H9 (cell line): ENCODE results near the gene SP100. TPM values are rescaled to one million over a fixed set of nuclear protein-coding genes. Genes with fewer than 3 reads are reported as not detected.

Experiments
- DNase-seq: peaks from one replicate; pipeline ENCODE4 v3.0.0-alpha.2; 2017
- H2AFZ ChIP-seq: one replicate; pipeline ENCODE4 v1.6.1; 2013; ENCODE audit warnings: mild to moderate bottlenecking, low read length, control low read depth, moderate library complexity
- H2AK5ac ChIP-seq: 2 replicates; pipeline ENCODE4 v1.6.1; 2013; ENCODE audit warnings: low read length, control low read depth, mixed read lengths; ENCODE audit not compliant: insufficient read length
- H2BK120ac ChIP-seq: one replicate; pipeline ENCODE4 v1.6.1; 2013; ENCODE audit warnings: low read depth, mild to moderate bottlenecking, low read length, control low read depth, inconsistent platforms; ENCODE audit not compliant: poor library complexity, severe bottlenecking
- H2BK12ac ChIP-seq: 2 replicates; pipeline ENCODE4 v1.6.1; 2013; ENCODE audit warnings: low read length, control low read depth, mixed read lengths, low read depth; ENCODE audit not compliant: insufficient read length
- H2BK15ac ChIP-seq: 2 replicates; pipeline ENCODE4 v1.6.1; 2013; ENCODE audit warnings: low read depth, low read length, control low read depth
- H2BK20ac ChIP-seq: one replicate; pipeline ENCODE4 v1.6.1; 2013; ENCODE audit warnings: low read depth, mild to moderate bottlenecking, low read length, control low read depth, inconsistent platforms; ENCODE audit not compliant: poor library complexity, severe bottlenecking
- H2BK5ac ChIP-seq: 2 replicates; pipeline ENCODE4 v1.6.1; 2013; ENCODE audit warnings: low read length, control low read depth, mixed read lengths; ENCODE audit not compliant: insufficient read length
- H3K14ac ChIP-seq: 2 replicates; pipeline ENCODE4 v1.6.1; 2013; ENCODE audit warnings: low read length, control low read depth; ENCODE audit not compliant: insufficient read depth
- H3K18ac ChIP-seq: 2 replicates; pipeline ENCODE4 v1.6.1; 2013; ENCODE audit warnings: low read depth, mild to moderate bottlenecking, mixed read lengths, low read length, control low read depth; ENCODE audit not compliant: insufficient read length
- H3K23ac ChIP-seq: 2 replicates; pipeline ENCODE4 v1.6.1; 2013; ENCODE audit warnings: low read length, control low read depth, mixed read lengths, low read depth; ENCODE audit not compliant: insufficient read length
- H3K23me2 ChIP-seq: 2 replicates; pipeline ENCODE4 v1.6.1; 2013; ENCODE audit warnings: low read depth, mild to moderate bottlenecking, mixed read lengths, low read length, control low read depth; ENCODE audit not compliant: insufficient read length, poor library complexity, severe bottlenecking
- H3K27ac ChIP-seq: 2 replicates; pipeline ENCODE4 v1.5.1; 2013; ENCODE audit warnings: low read length, control low read depth, mixed read lengths, low read depth; ENCODE audit not compliant: insufficient read length
- H3K27me3 ChIP-seq: 2 replicates; pipeline ENCODE4 v1.6.1; 2013; ENCODE audit warnings: low read length, control low read depth, inconsistent platforms; ENCODE audit not compliant: insufficient read depth
- H3K4ac ChIP-seq: 2 replicates; pipeline ENCODE4 v1.6.1; 2013; ENCODE audit warnings: low read depth, mild to moderate bottlenecking, control low read depth, inconsistent platforms, low read length, moderate library complexity
- H3K4me1 ChIP-seq: 2 replicates; pipeline ENCODE4 v1.6.1; 2013; ENCODE audit warnings: low read length, control low read depth, inconsistent platforms; ENCODE audit not compliant: insufficient read depth
- H3K4me2 ChIP-seq: 2 replicates; pipeline ENCODE4 v1.6.1; 2013; ENCODE audit warnings: low read length, control low read depth, mixed read lengths; ENCODE audit not compliant: insufficient read length, insufficient read depth
- H3K56ac ChIP-seq: 2 replicates; pipeline ENCODE4 v1.6.1; 2013; ENCODE audit warnings: low read depth, mild to moderate bottlenecking, mixed read lengths, low read length, control low read depth; ENCODE audit not compliant: insufficient read length
- H3K79me1 ChIP-seq: 2 replicates; pipeline ENCODE4 v1.6.1; 2013; ENCODE audit warnings: low read depth, mild to moderate bottlenecking, moderate library complexity, low read length, control low read depth, inconsistent platforms; ENCODE audit not compliant: insufficient read depth, poor library complexity, severe bottlenecking
- H3K79me2 ChIP-seq: 2 replicates; pipeline ENCODE4 v1.6.1; 2013; ENCODE audit warnings: low read length, control low read depth, inconsistent platforms; ENCODE audit not compliant: insufficient read depth
- H3K9ac ChIP-seq: 2 replicates; pipeline ENCODE4 v1.6.1; 2013; ENCODE audit warnings: low read length, control low read depth, mixed read lengths; ENCODE audit not compliant: insufficient read length; ENCODE audit errors: extremely low read depth
- H3K9me3 ChIP-seq: one replicate; pipeline ENCODE4 v1.6.1; 2013; ENCODE audit warnings: low read depth, low read length, inconsistent platforms; ENCODE audit not compliant: control insufficient read depth
- H3T11ph ChIP-seq: one replicate; pipeline ENCODE4 v1.6.1; 2013; ENCODE audit warnings: mild to moderate bottlenecking, low read length, control low read depth, inconsistent platforms
- H4K20me1 ChIP-seq: one replicate; pipeline ENCODE4 v1.6.1; 2013; ENCODE audit not compliant: control insufficient read depth, insufficient read length, insufficient read depth
- H4K5ac ChIP-seq: 2 replicates; pipeline ENCODE4 v1.6.1; 2013; ENCODE audit warnings: low read depth, mild to moderate bottlenecking, mixed read lengths, low read length, control low read depth; ENCODE audit not compliant: insufficient read length
- H4K8ac ChIP-seq: replicated peaks from 2 replicates; pipeline ENCODE4 v1.6.1; 2013; ENCODE audit warnings: low read length, control low read depth, mixed read lengths, low read depth; ENCODE audit not compliant: insufficient read length
- H4K91ac ChIP-seq: 2 replicates; pipeline ENCODE4 v1.6.1; 2013; ENCODE audit warnings: low read depth, mild to moderate bottlenecking, moderate library complexity, mixed read lengths, low read length, control low read depth; ENCODE audit not compliant: insufficient read length
- H3K27ac Mint-ChIP-seq, 3 experiments: 2 replicates in 2 of 3; 3 replicates in 1 of 3; pipeline ENCODE4 v1.8.0; 2020 to 2021; ENCODE audit warnings: mixed read lengths in 3 of 3, mild to moderate bottlenecking in 1 of 3, moderate library complexity in 1 of 3
- H3K27me3 Mint-ChIP-seq: 2 replicates; pipeline ENCODE4 v1.8.0; 2021; ENCODE audit warnings: low read depth, mild to moderate bottlenecking, moderate library complexity, mixed read lengths
- H3K36me3 Mint-ChIP-seq, 3 experiments: 2 replicates in 2 of 3; 3 replicates in 1 of 3; pipeline ENCODE4 v1.8.0; 2020 to 2021; ENCODE audit warnings: low read depth in 3 of 3, mixed read lengths in 3 of 3; ENCODE audit not compliant: insufficient read depth in 1 of 3
- H3K4me1 Mint-ChIP-seq, 2 experiments: 2 replicates each; pipeline ENCODE4 v1.8.0; 2020; ENCODE audit warnings: mixed read lengths in 2 of 2
- H3K4me3 Mint-ChIP-seq, 2 experiments: 2 replicates in 1 of 2; 3 replicates in 1 of 2; pipeline ENCODE4 v1.8.0; 2020 to 2021; ENCODE audit warnings: mild to moderate bottlenecking in 2 of 2, mixed read lengths in 2 of 2, moderate library complexity in 1 of 2
- H3K9me3 Mint-ChIP-seq, 2 experiments: 2 replicates in 1 of 2; 3 replicates in 1 of 2; pipeline ENCODE4 v1.8.0; 2020; ENCODE audit warnings: mild to moderate bottlenecking in 2 of 2, mixed read lengths in 2 of 2, moderate library complexity in 1 of 2
- CTCF ChIP-seq: fragments of 200-600 bp; sonication (generic); conservative IDR thresholded peaks from 3 replicates; pipeline ENCODE4 v1.8.0; 2021; ENCODE audit warnings: antibody characterized with exemption, mild to moderate bottlenecking
- WGBS: extraction: QIAGEN DNeasy Blood & Tissue Kit; methylation state at CpG from one replicate; pipeline ENCODE4 v1.1.7; 2013; ENCODE audit warnings: missing lambda C conversion rate, low lambda C conversion rate, mixed read lengths; ENCODE audit not compliant: insufficient read length; ENCODE audit errors: extremely low coverage; 5-methylcytosine and 5-hydroxymethylcytosine counted together
- total RNA-seq: library from RNA; stranded (reverse); gene quantifications from 2 replicates; pipeline ENCODE4 v1.2.1, GENCODE V29; 2021

Gene SP100
- total RNA-seq, 1 experiment from 2014 or later, result 0.28 TPM

- no peak for TF ChIP-seq CTCF
- Histone ChIP-seq H2BK20ac (no peak overlapping the region), H2BK12ac (no peak overlapping the region), H2AK5ac (no peak overlapping the region), H3K9me3 (no peaks in the 10 kb centered on the region), H3K79me1 (no peaks in the 10 kb centered on the region), H3K27ac (no peak overlapping the region), H4K8ac (no peak overlapping the region), H3K27me3 (no peaks in the 10 kb centered on the region), H4K91ac (no peak overlapping the region), H3K4me2 (no peak overlapping the region), H3K23ac (no peak overlapping the region), H3K18ac (no peak overlapping the region), H3K9ac (no peak overlapping the region), H3K56ac (no peak overlapping the region), H3K79me2 (no peaks in the 10 kb centered on the region), H2AFZ (no peak overlapping the region), H2BK15ac (no peak overlapping the region), H2BK120ac (no peak overlapping the region), H3K23me2 (no peaks in the 10 kb centered on the region), H2BK5ac (no peak overlapping the region), H3K4ac (no peak overlapping the region), H3T11ph (no peak overlapping the region), H3K14ac (no peak overlapping the region), H4K5ac (no peak overlapping the region), H4K20me1 (no peaks in the 10 kb centered on the region), H3K4me1 (no peaks in the 10 kb centered on the region; the same call in 1 of the 2 replicates)
- no peaks in the 10 kb centered on the region; a peak in 1 of 7 replicates for H3K36me3 Mint-ChIP-seq
- no peaks in the 10 kb centered on the region for H3K4me1 Mint-ChIP-seq
- H3K27ac Mint-ChIP-seq, result no peak overlapping the region
- WGBS, result 100% methylated on average over 1 of the region's 2 CpGs
- no peak overlapping the region for H3K4me3 Mint-ChIP-seq
- H3K27me3 Mint-ChIP-seq, result no peaks in the 10 kb centered on the region; the same call in 1 of the 2 replicates
- H3K9me3 Mint-ChIP-seq, result no peaks in the 10 kb centered on the region; a peak in 1 of 5 replicates
- DNase-seq, result no peak
Measured at GRCh38 chr2:230542751-230543150, 126.8 kb downstream of the SP100 start.
